ENCODE results near the gene SPEM3. TPM values are rescaled to one million over a fixed set of nuclear protein-coding genes. Genes with fewer than 3 reads are reported as not detected.
A peak's percentile ranks its signal among the peaks of the same experiment; 100 is the strongest.

SPEM3 gene
- total RNA-seq, 1 donor from 2014 or later: not detected

DNA sequence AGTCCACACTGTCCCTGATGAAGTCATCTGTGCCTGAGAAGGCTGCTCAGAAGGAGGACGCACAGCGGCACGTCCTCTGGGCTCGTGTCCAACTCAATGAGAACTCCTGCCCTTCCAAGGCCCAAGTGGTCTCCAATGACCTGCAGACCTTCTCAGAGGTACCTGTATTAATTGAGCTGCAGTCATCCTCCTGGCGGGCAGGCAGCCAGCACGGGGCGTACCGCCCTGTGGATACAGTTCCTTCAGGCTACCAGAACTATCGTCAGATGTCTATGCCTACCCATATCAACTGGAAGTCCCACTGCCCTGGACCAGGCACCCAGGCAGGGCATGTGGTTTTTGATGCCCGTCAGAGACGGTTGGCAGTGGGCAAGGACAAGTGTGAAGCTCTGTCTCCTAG is 3.6 kb downstream of the SPEM3 start:
- no peak for DNase-seq (ENCODE audit: extremely low spot score in 2 of 2)
- no peaks in the 10 kb centered on the region for H3K9me3 ChIP-seq
- intact Hi-C loops (cut with DNase I): no loop called here
- no peaks in the 10 kb centered on the region for H3K27me3 ChIP-seq
- no peak overlapping the region for H3K4me3 ChIP-seq
- H3K36me3 ChIP-seq: no peaks in the 10 kb centered on the region
- H3K27ac ChIP-seq: no peak overlapping the region
- H3K4me1 ChIP-seq: peaks cover 18% of the 10 kb centered on the region
- no peak for TF ChIP-seq POLR2A (IDR thresholded peaks at IDR 0.05)
- no peak for TF ChIP-seq CTCF (IDR thresholded peaks at IDR 0.05)
- no peak for TF ChIP-seq POLR2AphosphoS5 (IDR thresholded peaks at IDR 0.05; ENCODE audit: insufficient read depth in 1 of 2, low read depth in 1 of 2)

- no peak for DNase-seq (ENCODE audit: extremely low spot score in 2 of 2)
- intact Hi-C loops (cut with DNase I): loop anchor here (5.0 kb wide), 2 partner anchors 84 to 121 kb away; partner anchors contain the start of genes KCTD11 and TNFSF13
Observed at GRCh38 chr17:7435676-7436555, 7.3 kb downstream of the SPEM3 start.

DNA sequence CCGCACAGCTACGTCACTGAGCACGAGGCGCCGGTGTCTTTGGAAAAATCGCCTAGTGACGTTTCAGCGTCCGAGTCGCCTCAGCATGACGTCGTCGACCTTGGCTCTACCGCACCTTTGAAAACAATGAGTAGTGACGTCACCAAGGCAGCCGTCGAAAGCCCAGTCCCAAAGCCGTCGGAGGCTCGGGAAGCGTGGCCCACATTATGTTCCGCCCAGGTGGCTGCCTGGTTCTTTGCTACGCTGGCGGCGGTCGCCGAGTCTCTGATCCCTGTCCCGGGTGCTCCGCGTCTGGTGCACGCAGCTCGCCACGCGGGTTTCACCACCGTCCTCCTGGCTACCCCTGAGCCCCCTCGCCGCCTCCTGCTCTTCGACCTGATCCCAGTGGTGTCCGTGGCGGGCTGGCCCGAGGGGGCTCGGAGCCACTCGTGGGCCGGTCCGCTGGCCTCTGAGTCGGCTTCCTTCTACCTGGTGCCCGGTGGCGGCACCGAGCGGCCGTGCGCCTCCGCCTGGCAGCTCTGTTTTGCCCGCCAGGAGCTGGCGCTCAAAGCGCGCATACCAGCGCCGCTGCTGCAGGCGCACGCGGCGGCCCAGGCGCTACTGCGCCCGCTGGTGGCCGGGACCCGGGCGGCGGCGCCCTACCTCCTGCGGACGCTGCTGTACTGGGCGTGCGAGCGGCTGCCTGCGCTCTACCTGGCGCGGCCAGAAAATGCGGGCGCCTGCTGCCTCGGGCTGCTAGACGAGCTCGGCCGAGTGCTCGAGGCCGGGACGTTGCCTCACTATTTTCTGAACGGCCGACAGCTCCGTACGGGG is 8.1 kb downstream of the SPEM3 start:
- Histone ChIP-seq H3K27me3 (no peaks in the 10 kb centered on the region), H3K36me3 (no peaks in the 10 kb centered on the region), H3K9me3 (no peaks in the 10 kb centered on the region), H3K4me3 (peak overlapping the region; percentile 34 to 49), H3K4me1 (peaks cover 56% of the 10 kb centered on the region), H3K27ac (peak overlapping the region; percentile 81)
- TF ChIP-seq POLR2AphosphoS5 (IDR thresholded peaks at IDR 0.05; ENCODE audit: insufficient read depth in 1 of 2, low read depth in 1 of 2) (peak in 1 of 2 donors; percentile 69), POLR2A (IDR thresholded peaks at IDR 0.05) (no peak), CTCF (IDR thresholded peaks at IDR 0.05) (peak; percentile 51 to 84 (median 58))
- intact Hi-C loops (cut with DNase I): loop anchor here (5.0 kb wide), 2 partner anchors 84 to 121 kb away; partner anchors contain the start of genes KCTD11 and TNFSF13
- DNase-seq (ENCODE audit: extremely low spot score in 2 of 2): no peak

More at GRCh38 chr17:7435676-7436555, 7.3 kb downstream of the SPEM3 start:
- Histone ChIP-seq H3K4me3 (peak overlapping the region; percentile 34 to 49), H3K4me1 (peaks cover 54% of the 10 kb centered on the region), H3K9me3 (no peaks in the 10 kb centered on the region), H3K27ac (peak overlapping the region; percentile 81), H3K27me3 (no peaks in the 10 kb centered on the region), H3K36me3 (no peaks in the 10 kb centered on the region)
- TF ChIP-seq POLR2AphosphoS5 (IDR thresholded peaks at IDR 0.05; ENCODE audit: insufficient read depth in 1 of 2, low read depth in 1 of 2) (no peak), POLR2A (IDR thresholded peaks at IDR 0.05) (no peak), CTCF (IDR thresholded peaks at IDR 0.05) (no peak)

GRCh38 chr17:7437369-7437863 is 8.8 kb downstream of the SPEM3 start:
- intact Hi-C loops (cut with DNase I): loop anchor here (5.0 kb wide), 2 partner anchors 85 to 120 kb away; partner anchors contain the start of genes KCTD11 and TNFSF13
- Histone ChIP-seq H3K4me3 (peak overlapping the region; percentile 34 to 49), H3K9me3 (no peaks in the 10 kb centered on the region), H3K27ac (peak overlapping the region; percentile 81), H3K4me1 (peaks cover 56% of the 10 kb centered on the region), H3K36me3 (no peaks in the 10 kb centered on the region), H3K27me3 (no peaks in the 10 kb centered on the region)
- no peak for DNase-seq (ENCODE audit: extremely low spot score in 2 of 2)
- TF ChIP-seq CTCF (IDR thresholded peaks at IDR 0.05): no peak
- TF ChIP-seq POLR2AphosphoS5 (IDR thresholded peaks at IDR 0.05; ENCODE audit: insufficient read depth in 1 of 2, low read depth in 1 of 2): no peak
- no peak for TF ChIP-seq POLR2A (IDR thresholded peaks at IDR 0.05)

Measured in vagina (tissue), 2 donors.